ENCODE results near the gene IL11RA. TPM values are rescaled to one million over a fixed set of nuclear protein-coding genes. Genes with fewer than 3 reads are reported as not detected.

Gene IL11RA
- total RNA-seq, 6 experiments from 2014 or later, result 9.7 to 21.5 (median 14.7) TPM

- intact Hi-C loops (cut with DNase I), result no loop called here
- H3K27ac ChIP-seq, result no peak overlapping the region
These were observed 3.4 kb downstream of the IL11RA start for GRCh38 chr9:34655394-34655793.

GRCh38 chr9:34656992-34657391 is 5.0 kb downstream of the IL11RA start:
- H3K9me3 ChIP-seq, result no peaks in the 10 kb centered on the region
- intact Hi-C loops (cut with DNase I), result no loop called here
- WGBS (ENCODE audit: insufficient coverage, low coverage, low lambda C conversion rate, missing lambda C conversion rate), result 80% methylated on average over 2 of the region's 5 CpGs

More at GRCh38 chr9:34655394-34655793, 3.4 kb downstream of the IL11RA start:
- no peaks in the 10 kb centered on the region for H3K9me3 ChIP-seq
- ATAC-seq, result no peak
- no peak for DNase-seq
- no peaks in the 10 kb centered on the region for H3K27me3 ChIP-seq
- peaks cover 0 to 25% (median 10%) of the 10 kb centered on the region in 4 donors for H3K4me1 ChIP-seq
- TF ChIP-seq, protein P1, sequence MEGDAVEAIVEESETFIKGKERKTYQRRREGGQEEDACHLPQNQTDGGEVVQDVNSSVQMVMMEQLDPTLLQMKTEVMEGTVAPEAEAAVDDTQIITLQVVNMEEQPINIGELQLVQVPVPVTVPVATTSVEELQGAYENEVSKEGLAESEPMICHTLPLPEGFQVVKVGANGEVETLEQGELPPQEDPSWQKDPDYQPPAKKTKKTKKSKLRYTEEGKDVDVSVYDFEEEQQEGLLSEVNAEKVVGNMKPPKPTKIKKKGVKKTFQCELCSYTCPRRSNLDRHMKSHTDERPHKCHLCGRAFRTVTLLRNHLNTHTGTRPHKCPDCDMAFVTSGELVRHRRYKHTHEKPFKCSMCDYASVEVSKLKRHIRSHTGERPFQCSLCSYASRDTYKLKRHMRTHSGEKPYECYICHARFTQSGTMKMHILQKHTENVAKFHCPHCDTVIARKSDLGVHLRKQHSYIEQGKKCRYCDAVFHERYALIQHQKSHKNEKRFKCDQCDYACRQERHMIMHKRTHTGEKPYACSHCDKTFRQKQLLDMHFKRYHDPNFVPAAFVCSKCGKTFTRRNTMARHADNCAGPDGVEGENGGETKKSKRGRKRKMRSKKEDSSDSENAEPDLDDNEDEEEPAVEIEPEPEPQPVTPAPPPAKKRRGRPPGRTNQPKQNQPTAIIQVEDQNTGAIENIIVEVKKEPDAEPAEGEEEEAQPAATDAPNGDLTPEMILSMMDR (IDR thresholded peaks at IDR 0.05), result no peak
- no peak for TF ChIP-seq POLR2A (IDR thresholded peaks at IDR 0.05)
- H3K4me3 ChIP-seq, result no peak overlapping the region
- 89% methylated on average over 2 of the region's 5 CpGs for WGBS (ENCODE audit: insufficient coverage, low coverage, low lambda C conversion rate, missing lambda C conversion rate)
- no peaks in the 10 kb centered on the region for H3K36me3 ChIP-seq

DNA sequence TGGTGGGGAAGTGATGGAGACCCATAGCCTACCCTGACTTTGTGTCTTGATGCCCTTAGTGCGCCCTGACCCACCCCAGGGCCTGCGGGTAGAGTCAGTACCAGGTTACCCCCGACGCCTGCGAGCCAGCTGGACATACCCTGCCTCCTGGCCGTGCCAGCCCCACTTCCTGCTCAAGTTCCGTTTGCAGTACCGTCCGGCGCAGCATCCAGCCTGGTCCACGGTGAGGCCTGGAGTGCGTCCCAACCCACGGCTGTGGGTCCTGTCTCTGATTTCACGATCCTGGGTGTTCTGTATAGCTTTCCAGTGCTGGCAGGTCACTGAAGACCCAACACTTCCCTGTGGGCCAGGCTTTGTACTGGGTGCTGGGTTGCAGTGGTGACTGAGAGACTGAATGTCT is 6.5 kb downstream of the IL11RA start:
- Histone ChIP-seq H3K9me3 (no peaks in the 10 kb centered on the region), H3K36me3 (no peaks in the 10 kb centered on the region), H3K4me1 (no peaks in the 10 kb centered on the region), H3K27ac (no peak overlapping the region), H3K4me3 (no peak overlapping the region), H3K27me3 (no peaks in the 10 kb centered on the region)
- no peak for TF ChIP-seq POLR2A (IDR thresholded peaks at IDR 0.05)
- TF ChIP-seq, protein P1 (IDR thresholded peaks at IDR 0.05), result no peak
- no peak for ATAC-seq
- intact Hi-C loops (cut with DNase I), result no loop called here
- DNase-seq, result no peak
- 89% methylated on average over 14 of the region's 14 CpGs for WGBS (ENCODE audit: insufficient coverage, low coverage, low lambda C conversion rate, missing lambda C conversion rate)

More at GRCh38 chr9:34656992-34657391, 5.0 kb downstream of the IL11RA start:
- no peak for ATAC-seq
- H3K27ac ChIP-seq, result no peak overlapping the region
- H3K4me3 ChIP-seq, result no peak overlapping the region
- H3K36me3 ChIP-seq, result no peaks in the 10 kb centered on the region
- H3K4me1 ChIP-seq, result peaks cover 0 to 13% (median 6%) of the 10 kb centered on the region in 4 donors
- DNase-seq, result no peak
- TF ChIP-seq POLR2A (IDR thresholded peaks at IDR 0.05), result no peak
- TF ChIP-seq, protein P1 (IDR thresholded peaks at IDR 0.05), result no peak
- H3K27me3 ChIP-seq, result no peaks in the 10 kb centered on the region

GRCh38 chr9:34659592-34660253 is 7.7 kb downstream of the IL11RA start:
- peaks cover 0 to 4% (median 0%) of the 10 kb centered on the region in 4 donors for H3K4me1 ChIP-seq
- no peaks in the 10 kb centered on the region for H3K36me3 ChIP-seq
- peak in 1 of 4 donors; percentile 52 for ATAC-seq
- no peak for TF ChIP-seq POLR2A (IDR thresholded peaks at IDR 0.05)
- TF ChIP-seq, protein P1 (IDR thresholded peaks at IDR 0.05), result no peak
- H3K27ac ChIP-seq, result no peak overlapping the region
- WGBS (ENCODE audit: insufficient coverage, low coverage, low lambda C conversion rate, missing lambda C conversion rate), result 73% methylated on average over 4 of the region's 8 CpGs
- intact Hi-C loops (cut with DNase I), result no loop called here
- H3K27me3 ChIP-seq, result no peaks in the 10 kb centered on the region
- H3K4me3 ChIP-seq, result no peak overlapping the region
- no peaks in the 10 kb centered on the region for H3K9me3 ChIP-seq
- DNase-seq, result peak in 1 of 3 donors; percentile 47

All from right lobe of liver (tissue), 6 donors.